Measurements from ENCODE around the gene WDFY1. TPM values are rescaled to one million over a fixed set of nuclear protein-coding genes. Genes with fewer than 3 reads are reported as not detected.

WDFY1 gene
- total RNA-seq, 4 donors from 2014 or later: 36.9 to 82.0 (median 65.0) TPM

- TF ChIP-seq POLR2A (IDR thresholded peaks at IDR 0.05): no peak
- no peak for TF ChIP-seq CTCF (IDR thresholded peaks at IDR 0.05)
- Histone ChIP-seq H3K4me3 (no peak overlapping the region), H3K27me3 (no peaks in the 10 kb centered on the region)
Measured at GRCh38 chr2:223909001-223909741, 36.0 kb downstream of the WDFY1 start.

GRCh38 chr2:223908304-223908998 is 36.7 kb downstream of the WDFY1 start:
- H3K9me3 ChIP-seq: no peaks in the 10 kb centered on the region
- no peak for DNase-seq
- no peak overlapping the region for H3K4me3 ChIP-seq
- H3K27ac ChIP-seq: no peak overlapping the region
- H3K27me3 ChIP-seq: no peaks in the 10 kb centered on the region
- H3K36me3 ChIP-seq: peaks cover 0 to 18% (median 0%) of the 10 kb centered on the region in 3 donors
- no peaks in the 10 kb centered on the region for H3K4me1 ChIP-seq
- TF ChIP-seq CTCF (IDR thresholded peaks at IDR 0.05) (no peak), POLR2A (IDR thresholded peaks at IDR 0.05) (no peak)

More at GRCh38 chr2:223909001-223909741, 36.0 kb downstream of the WDFY1 start:
- no peaks in the 10 kb centered on the region for H3K9me3 ChIP-seq
- no peaks in the 10 kb centered on the region for H3K4me1 ChIP-seq
- H3K36me3 ChIP-seq: peaks cover 0 to 12% (median 0%) of the 10 kb centered on the region in 3 donors
- H3K27ac ChIP-seq: no peak overlapping the region
- DNase-seq: no peak

- Histone ChIP-seq H3K27ac (no peak overlapping the region), H3K9me3 (no peaks in the 10 kb centered on the region), H3K27me3 (no peaks in the 10 kb centered on the region), H3K4me3 (no peak overlapping the region), H3K36me3 (peaks cover 0 to 33% (median 0%) of the 10 kb centered on the region in 3 donors), H3K4me1 (no peaks in the 10 kb centered on the region)
- DNase-seq: no peak
- no peak for TF ChIP-seq POLR2A (IDR thresholded peaks at IDR 0.05)
- TF ChIP-seq CTCF (IDR thresholded peaks at IDR 0.05): no peak
Measured at GRCh38 chr2:223905996-223906395, 39.1 kb downstream of the WDFY1 start.

GRCh38 chr2:223901854-223902253 is 43.3 kb downstream of the WDFY1 start:
- H3K27ac ChIP-seq: no peak overlapping the region

GRCh38 chr2:223901311-223901710 is 43.8 kb downstream of the WDFY1 start:
- no peak for DNase-seq
- Histone ChIP-seq H3K4me1 (peaks cover 0 to 5% (median 0%) of the 10 kb centered on the region in 4 donors), H3K9me3 (no peaks in the 10 kb centered on the region), H3K36me3 (peaks cover 0 to 62% (median 0%) of the 10 kb centered on the region in 3 donors), H3K27me3 (no peaks in the 10 kb centered on the region), H3K27ac (no peak overlapping the region), H3K4me3 (no peak overlapping the region)
- TF ChIP-seq CTCF (IDR thresholded peaks at IDR 0.05): no peak
- no peak for TF ChIP-seq POLR2A (IDR thresholded peaks at IDR 0.05)

More at GRCh38 chr2:223901854-223902253, 43.3 kb downstream of the WDFY1 start:
- no peak for DNase-seq
- Histone ChIP-seq H3K27me3 (no peaks in the 10 kb centered on the region), H3K4me3 (no peak overlapping the region), H3K9me3 (no peaks in the 10 kb centered on the region), H3K4me1 (peaks cover 0 to under 1% (median 0%) of the 10 kb centered on the region in 4 donors), H3K36me3 (peaks cover 0 to 62% (median 0%) of the 10 kb centered on the region in 3 donors)
- TF ChIP-seq POLR2A (IDR thresholded peaks at IDR 0.05) (no peak), CTCF (IDR thresholded peaks at IDR 0.05) (peak in 2 of 6 experiments; percentile 28 to 30)

Measured in Peyer's patch (tissue), 4 donors.